Stimulated activated CD8-positive, alpha-beta memory T cell treated with anti-CD3 and anti-CD28 coated beads, Interleukin-4, amount 100 ng/mL, for 1 hour (primary cell): ENCODE data around the gene STIMATE.

Experiments
- DNase-seq, 2 donors: peaks; one replicate each; pipeline ENCODE4 v3.0.0-alpha.2; 2020; ENCODE audit warnings: low read depth in 2 of 2, low spot score in 1 of 2

STIMATE gene

DNA sequence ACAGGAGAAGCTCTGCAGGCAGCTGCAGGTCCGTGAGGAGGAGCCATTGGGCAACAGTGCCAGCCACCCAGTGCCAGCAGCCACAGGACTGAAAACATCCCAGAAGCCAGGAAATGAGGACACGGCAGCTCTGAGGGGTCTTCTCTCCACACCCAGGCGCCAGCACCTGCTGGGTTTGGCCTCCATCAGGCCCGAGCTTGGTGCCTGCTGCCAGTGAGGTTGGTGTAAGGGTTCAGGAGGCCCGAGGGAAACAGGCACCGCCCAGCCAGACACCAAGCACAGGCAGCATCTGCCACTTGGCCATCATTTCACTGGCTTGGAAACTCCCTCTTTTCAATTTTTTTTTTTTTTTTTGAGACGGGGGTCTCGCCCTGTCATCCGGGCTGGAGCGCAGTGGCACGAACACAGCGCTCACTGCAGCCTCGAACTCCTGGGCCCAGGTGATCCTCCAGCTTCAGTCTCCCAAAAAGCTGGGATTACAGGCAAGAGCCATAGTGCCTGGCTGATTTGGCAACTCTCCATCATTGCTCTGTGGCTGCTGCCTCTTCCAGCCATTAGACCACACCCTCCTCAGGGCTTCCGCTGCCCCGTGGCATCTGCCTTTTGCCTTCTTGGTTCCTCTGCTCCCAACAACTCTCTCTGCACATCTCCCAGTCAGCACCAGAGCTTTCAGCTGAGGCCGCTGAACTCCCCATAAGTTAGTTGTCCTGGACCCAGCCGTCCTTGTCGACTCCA is 104.2 kb downstream of the STIMATE start:
- no peak for DNase-seq

DNA sequence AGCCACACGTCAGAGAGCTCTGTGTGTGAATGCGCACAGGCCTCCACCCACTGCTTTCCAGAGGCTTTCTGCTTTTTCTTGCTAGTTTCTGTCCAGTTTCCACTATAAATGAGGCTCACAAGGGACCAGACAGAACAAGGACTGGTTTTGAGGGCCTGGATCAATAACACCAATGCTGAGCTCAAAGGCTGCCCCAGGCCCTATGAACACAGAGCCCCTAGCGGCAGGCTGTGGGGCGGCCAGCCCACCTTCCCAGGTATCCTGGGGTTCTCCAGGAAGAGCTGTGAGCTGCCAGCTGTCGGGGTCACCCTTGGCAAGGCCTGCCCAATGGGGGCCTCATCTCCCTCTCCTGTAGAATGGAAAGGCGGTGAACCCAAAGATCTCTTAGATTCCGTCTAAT is 104.9 kb downstream of the STIMATE start:
- no peak for DNase-seq

DNA sequence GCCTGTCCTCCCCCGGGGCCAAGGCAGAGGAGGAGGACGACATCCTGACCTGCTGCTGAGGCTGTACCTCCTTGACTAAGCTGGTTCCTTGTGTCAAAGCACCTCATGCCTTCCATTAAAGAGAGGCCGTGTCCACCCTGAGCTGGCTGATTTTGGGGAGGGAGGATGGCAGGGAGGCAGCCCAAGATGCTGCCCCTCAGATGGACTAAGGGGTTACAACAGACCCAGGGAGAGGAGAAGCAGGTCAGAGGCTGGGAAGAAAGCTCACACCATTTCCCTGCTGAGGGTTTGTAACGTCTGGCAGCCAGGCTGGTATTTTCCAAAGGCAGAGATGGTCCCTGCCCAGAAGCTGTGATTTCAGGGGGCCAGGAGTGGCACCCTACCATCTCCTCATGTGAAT is 105.4 kb downstream of the STIMATE start:
- no peak for DNase-seq

DNA sequence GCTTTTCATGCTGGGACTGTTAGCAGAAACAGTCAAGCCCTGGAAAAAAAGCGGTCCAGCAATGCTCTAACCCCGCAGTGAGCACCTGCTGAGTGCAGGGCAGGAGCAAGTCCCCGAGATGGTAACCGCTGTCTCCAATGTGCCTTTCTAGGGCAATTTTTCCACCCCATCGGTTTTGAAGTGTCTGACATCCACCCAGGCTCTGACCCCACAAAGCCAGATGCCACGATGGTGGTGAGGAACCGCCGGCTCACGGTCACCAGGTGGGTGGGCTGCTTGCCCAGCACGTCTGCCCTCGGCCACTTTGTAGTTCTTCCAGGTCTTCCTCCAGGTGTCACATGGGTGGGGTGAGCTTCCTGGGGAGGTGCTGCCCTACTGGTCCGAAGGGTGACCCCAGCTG is 106.0 kb downstream of the STIMATE start:
- DNase-seq = no peak

DNA sequence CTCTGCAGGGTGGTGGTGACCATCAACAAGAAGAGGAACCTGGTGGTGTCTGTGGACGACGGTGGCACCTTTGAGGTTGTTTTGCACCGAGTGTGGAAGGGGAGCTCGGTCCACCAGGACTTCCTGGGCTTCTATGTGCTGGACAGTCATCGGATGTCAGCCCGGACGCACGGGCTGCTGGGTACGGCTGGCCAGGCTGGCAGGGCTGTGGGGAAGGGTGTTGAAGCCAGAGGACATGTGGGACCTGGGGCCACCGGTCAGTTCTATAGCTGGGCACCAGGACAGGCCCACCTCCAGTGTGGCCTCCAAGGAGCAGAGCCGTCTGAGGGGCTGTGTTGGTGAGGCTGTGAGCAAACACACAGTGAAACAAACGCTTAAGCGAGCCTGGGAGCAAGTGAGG is 106.6 kb downstream of the STIMATE start:
- no peak for DNase-seq

DNA sequence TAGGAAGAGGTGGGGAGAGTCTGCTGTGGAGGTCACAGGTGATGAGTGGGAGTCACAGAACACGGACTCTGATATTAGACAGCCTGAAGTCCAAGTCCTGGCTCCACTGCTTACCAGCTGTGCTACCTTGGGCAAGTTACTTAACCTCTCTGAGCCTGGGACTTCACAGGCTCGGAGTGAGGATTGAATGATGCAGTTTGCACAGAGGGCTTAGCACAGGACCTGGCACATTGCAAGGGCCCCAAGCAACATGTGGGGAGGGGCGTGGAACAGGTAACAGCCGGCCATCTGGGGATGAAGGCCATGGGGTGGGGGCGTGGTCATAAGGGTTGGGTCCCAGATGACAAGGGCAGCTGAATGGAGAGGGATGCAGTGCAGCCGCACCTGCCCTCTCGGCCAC is 107.0 kb downstream of the STIMATE start:
- no peak for DNase-seq

DNA sequence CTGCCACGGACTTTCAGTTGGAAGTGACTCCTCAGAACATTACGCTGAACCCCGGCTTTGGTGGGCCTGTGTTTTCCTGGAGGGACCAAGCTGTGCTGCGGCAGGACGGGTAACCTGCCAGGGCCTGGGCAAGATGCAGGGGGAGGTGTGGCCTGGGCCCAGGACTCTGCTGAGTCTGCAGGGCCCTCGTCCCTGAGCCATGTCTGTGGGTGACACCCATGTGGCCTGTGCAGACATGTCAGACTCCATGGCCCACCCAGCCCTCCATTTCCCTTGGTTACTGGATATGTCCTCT is 107.7 kb downstream of the STIMATE start:
- no peak for DNase-seq

DNA sequence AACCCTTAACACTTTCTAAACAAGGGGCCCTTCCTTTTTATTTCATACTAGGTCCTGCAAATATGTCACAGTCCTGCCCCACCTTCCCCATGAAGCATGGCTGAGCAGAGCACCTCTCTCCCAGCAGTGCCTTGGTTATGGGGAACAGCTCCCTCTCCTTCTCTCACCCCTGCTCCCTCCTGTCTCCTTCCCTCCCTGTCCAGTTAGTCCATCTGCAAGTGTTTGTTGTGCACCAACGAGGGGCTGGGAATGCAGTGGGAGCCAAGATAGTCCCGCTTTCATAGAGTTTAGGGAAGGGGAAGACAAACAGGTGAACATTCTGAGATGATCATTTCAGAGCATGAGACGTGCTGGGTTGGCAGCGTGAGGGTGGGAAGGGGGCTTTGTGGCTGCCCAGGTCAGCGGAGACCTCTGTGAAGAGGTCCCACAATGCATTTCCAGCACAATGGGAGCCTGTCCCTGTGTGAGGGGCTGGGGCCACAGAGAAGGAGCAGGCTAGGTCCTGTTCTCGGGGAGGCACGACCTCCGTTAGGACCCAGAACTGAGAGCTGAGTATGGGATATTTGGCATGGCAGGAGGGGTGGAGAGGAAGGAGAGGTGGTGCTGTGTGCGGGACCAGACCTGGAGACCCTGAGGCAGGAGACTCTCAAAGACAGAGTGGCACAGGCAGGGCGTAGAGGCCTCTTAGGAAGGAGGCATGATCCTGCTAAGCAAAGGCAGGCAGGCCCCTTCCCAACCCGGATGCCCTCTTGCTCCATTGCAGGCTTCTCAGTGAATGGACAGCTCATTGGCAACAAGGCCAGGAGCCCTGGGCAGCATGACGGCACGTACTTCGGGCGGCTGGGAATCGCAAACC is 108.2 kb downstream of the STIMATE start:
- no peak for DNase-seq

DNA sequence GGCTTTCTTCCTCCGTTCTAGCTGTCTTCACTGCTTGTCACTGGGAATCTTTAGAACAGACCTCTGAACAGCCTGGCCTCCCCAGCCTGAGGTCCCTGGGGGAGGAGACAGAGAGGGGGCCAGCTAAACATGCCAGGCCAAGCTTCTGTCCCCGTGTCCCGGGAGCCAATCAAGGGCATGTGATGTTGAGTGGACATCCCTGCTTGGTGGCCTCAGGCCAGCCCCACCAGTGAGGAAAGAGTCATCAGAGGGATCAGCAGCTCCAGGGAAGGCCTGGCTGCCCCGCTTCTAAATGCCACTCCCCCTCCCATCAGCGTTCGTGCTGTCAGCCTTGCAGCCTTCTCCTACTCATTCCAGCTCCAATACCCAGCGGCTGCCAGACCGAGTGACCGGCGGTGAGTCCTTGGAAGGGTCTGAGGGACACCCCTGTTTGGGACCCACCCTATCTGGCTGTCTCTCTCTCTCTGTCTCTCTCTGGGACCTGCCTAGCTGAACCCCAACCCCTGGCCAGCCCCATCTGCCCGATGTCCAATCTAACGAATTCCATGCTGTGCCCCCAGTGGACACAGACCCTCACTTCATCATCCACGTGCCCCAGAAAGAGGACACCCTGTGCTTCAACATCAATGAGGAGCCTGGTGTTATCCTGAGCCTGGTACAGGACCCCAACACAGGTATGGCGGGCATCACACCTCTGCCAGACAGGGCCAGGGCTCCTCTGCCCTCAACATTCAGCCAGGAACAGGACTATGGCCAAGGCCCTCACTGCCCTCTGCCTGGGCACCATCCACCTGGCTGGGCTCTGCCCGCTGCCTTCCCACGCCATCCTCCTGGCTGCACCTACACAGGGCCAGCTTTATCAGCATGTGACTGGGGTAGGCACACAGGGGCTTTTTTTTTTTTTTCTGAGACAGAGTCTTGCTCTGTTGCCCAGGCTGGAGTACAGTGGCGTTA is 109.4 kb downstream of the STIMATE start:
- DNase-seq = no peak

DNA sequence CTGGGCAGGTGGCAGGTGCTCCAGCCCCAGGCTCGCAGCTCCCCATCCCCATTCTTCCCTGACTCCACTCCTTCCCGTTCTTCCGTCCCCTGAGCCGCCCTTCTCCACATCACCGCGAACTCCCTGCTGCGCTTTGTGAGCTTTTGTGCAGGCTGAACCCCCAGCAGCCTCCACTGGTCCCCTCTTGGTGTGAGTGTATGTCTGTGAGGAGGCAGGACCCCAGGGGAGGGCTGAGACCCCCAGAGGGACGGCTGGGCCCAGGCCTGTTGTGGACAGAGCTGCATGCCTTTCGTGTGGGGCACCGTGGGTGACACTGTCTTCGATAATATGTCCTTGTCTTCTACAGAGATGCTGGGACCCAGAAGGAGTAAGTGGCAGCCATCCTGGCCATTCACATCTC is 110.1 kb downstream of the STIMATE start:
- DNase-seq = no peak
